GM23338 (cell line): ENCODE results near the gene CRISPLD2. TPM values are rescaled to one million over a fixed set of nuclear protein-coding genes. Genes with fewer than 3 reads are reported as not detected.

Source experiments
- ATAC-seq: fragments of 200-7000 bp; cut with Tn5 transposase; 3 replicates; pipeline ENCODE4 v1.9.1; 2020
- DNase-seq: peaks from one replicate; pipeline ENCODE4 v3.0.0-alpha.2; 2015; ENCODE audit warnings: low spot score
- H2AFZ ChIP-seq: fragments of 200-600 bp; sonication (generic); 2 replicates; pipeline ENCODE4 v1.8.0; 2016; ENCODE audit warnings: antibody characterized with exemption, mild to moderate bottlenecking, moderate library complexity
- H3F3A ChIP-seq: fragments of 200-600 bp; sonication (generic); replicated peaks from 2 replicates; pipeline ENCODE4 v1.8.0; 2017; ENCODE audit warnings: antibody characterized with exemption, mixed run types, low read depth
- H3K27ac ChIP-seq: fragments of 200-600 bp; sonication (generic); 2 replicates; pipeline ENCODE4 v1.6.1; 2016; ENCODE audit warnings: low read depth
- H3K27me3 ChIP-seq: fragments of 200-600 bp; sonication (generic); 2 replicates; pipeline ENCODE4 v1.8.0; 2016; ENCODE audit warnings: mild to moderate bottlenecking, mixed run types, moderate library complexity; ENCODE audit not compliant: insufficient read depth
- H3K36me3 ChIP-seq: fragments of 200-600 bp; sonication (generic); 2 replicates; pipeline ENCODE4 v1.8.0; 2016; ENCODE audit warnings: mild to moderate bottlenecking; ENCODE audit not compliant: insufficient read depth
- H3K4me1 ChIP-seq: fragments of 200-600 bp; sonication (generic); 2 replicates; pipeline ENCODE4 v1.8.0; 2016; ENCODE audit warnings: mild to moderate bottlenecking, moderate library complexity; ENCODE audit not compliant: insufficient read depth
- H3K4me2 ChIP-seq: fragments of 200-600 bp; sonication (generic); 2 replicates; pipeline ENCODE4 v1.7.1; 2017; ENCODE audit warnings: mixed run types
- H3K4me3 ChIP-seq: fragments of 200-600 bp; sonication (generic); 2 replicates; pipeline ENCODE4 v1.6.1; 2016; ENCODE audit warnings: mixed run types
- H3K79me2 ChIP-seq: fragments of 200-600 bp; sonication (generic); replicated peaks from 2 replicates; pipeline ENCODE4 v1.8.0; 2017; ENCODE audit warnings: mild to moderate bottlenecking; ENCODE audit not compliant: insufficient read depth
- H3K9me2 ChIP-seq: fragments of 200-600 bp; sonication (generic); 2 replicates; pipeline ENCODE4 v1.8.0; 2017; ENCODE audit not compliant: insufficient read depth
- H4K20me1 ChIP-seq: fragments of 200-600 bp; sonication (generic); replicated peaks from 2 replicates; pipeline ENCODE4 v1.8.0; 2017; ENCODE audit warnings: mild to moderate bottlenecking; ENCODE audit not compliant: insufficient read depth
- H3K27ac Mint-ChIP-seq: 2 replicates; pipeline ENCODE4 v1.8.0; 2020; ENCODE audit warnings: inconsistent platforms, mild to moderate bottlenecking, moderate library complexity, mixed read lengths
- H3K27me3 Mint-ChIP-seq: 3 replicates; pipeline ENCODE4 v1.8.0; 2022; ENCODE audit warnings: low read depth, mild to moderate bottlenecking, moderate library complexity, mixed read lengths, inconsistent platforms; ENCODE audit not compliant: insufficient read depth, poor library complexity
- H3K36me3 Mint-ChIP-seq: 3 replicates; pipeline ENCODE4 v1.8.0; 2021; ENCODE audit warnings: low read depth, mild to moderate bottlenecking, inconsistent platforms, moderate library complexity, mixed read lengths
- H3K4me1 Mint-ChIP-seq: 3 replicates; pipeline ENCODE4 v1.8.0; 2020; ENCODE audit warnings: mild to moderate bottlenecking, inconsistent platforms, mixed read lengths
- H3K4me3 Mint-ChIP-seq: 3 replicates; pipeline ENCODE4 v1.8.0; 2021; ENCODE audit warnings: moderate library complexity, mild to moderate bottlenecking, inconsistent platforms, mixed read lengths
- H3K9me3 Mint-ChIP-seq: 3 replicates; pipeline ENCODE4 v1.8.0; 2020; ENCODE audit warnings: moderate library complexity, mild to moderate bottlenecking, inconsistent platforms, mixed read lengths
- CTCF ChIP-seq, 2 experiments: fragments of 200-600 bp in 1 of 2; sonication (generic) in 1 of 2; conservative IDR thresholded peaks; 2 replicates each; pipeline versions ENCODE4 v1.5.1 to v1.6.1; 2016 to 2017; ENCODE audit warnings: antibody characterized with exemption in 2 of 2, low read depth in 2 of 2, mild to moderate bottlenecking in 2 of 2, moderate library complexity in 1 of 2
- ETS1 ChIP-seq: IDR thresholded peaks from 2 replicates; pipeline ENCODE4 v1.6.1; 2016; ENCODE audit warnings: antibody characterized with exemption
- EZH2 ChIP-seq: fragments of 200-600 bp; sonication (generic); IDR thresholded peaks from one replicate; pipeline ENCODE4 v1.8.0; 2017; ENCODE audit warnings: antibody characterized with exemption, mild to moderate bottlenecking, low read depth; ENCODE audit not compliant: unreplicated experiment
- JUNB ChIP-seq: IDR thresholded peaks from one replicate; pipeline ENCODE4 v1.6.1; 2016; ENCODE audit warnings: antibody characterized with exemption; ENCODE audit not compliant: unreplicated experiment
- NANOG ChIP-seq: IDR thresholded peaks from 2 replicates; pipeline ENCODE4 v1.6.1; 2016; ENCODE audit warnings: antibody characterized with exemption, borderline replicate concordance
- STAT1 ChIP-seq: IDR thresholded peaks from one replicate; pipeline ENCODE4 v1.6.1; 2016; ENCODE audit warnings: antibody characterized with exemption; ENCODE audit not compliant: unreplicated experiment
- polyA plus RNA-seq: library from polyadenylated mRNA; unstranded; fragments of >200 nt; fragmentation: Nextera tagmentation; extraction: Ambion mirVana; gene quantifications from 2 replicates; pipeline ENCODE4 v1.2.1, GENCODE V29; 2016
- total RNA-seq: library from RNA; depleted of rRNA; stranded (reverse); fragments of >200 nt; shearing (Covaris generic); gene quantifications from 2 replicates; pipeline ENCODE4 v1.2.3, GENCODE V29; 2014

The CRISPLD2 gene
- total and polyA plus RNA-seq, 2 experiments from 2014 or later: 2.6 to 8.3 TPM

GRCh38 chr16:84874004-84874435 lies 54.2 kb downstream of the CRISPLD2 start:
- H3K4me1 ChIP-seq: no peaks in the 10 kb centered on the region
- no peak overlapping the region for H3K27ac Mint-ChIP-seq
- DNase-seq (no peak), ATAC-seq (no peak)
- no peak for TF ChIP-seq STAT1
- no peak for TF ChIP-seq CTCF (conservative IDR thresholded peaks at IDR 0.05; ENCODE audit: low read depth in 2 of 2)
- TF ChIP-seq JUNB: no peak
- TF ChIP-seq EZH2: no peak
- no peak for TF ChIP-seq NANOG
- no peak overlapping the region for H3K4me3 Mint-ChIP-seq
- H3K27me3 Mint-ChIP-seq: peaks cover 6% of the 10 kb centered on the region
- no peaks in the 10 kb centered on the region for H3F3A ChIP-seq
- H2AFZ ChIP-seq: no peak overlapping the region
- H3K9me2 ChIP-seq: no peaks in the 10 kb centered on the region
- 0 out of 2 replicates have a peak, but pooled peaks cover 4% of the 10 kb centered on the region for H3K36me3 ChIP-seq
- H3K4me3 ChIP-seq: no peak overlapping the region
- H3K79me2 ChIP-seq: no peaks in the 10 kb centered on the region
- no peaks in the 10 kb centered on the region for H3K9me3 Mint-ChIP-seq
- no peak overlapping the region for H3K4me2 ChIP-seq
- no peaks in the 10 kb centered on the region for H3K27me3 ChIP-seq
- H3K36me3 Mint-ChIP-seq: peaks cover 5% of the 10 kb centered on the region; the same call in 2 of the 3 replicates
- no peak overlapping the region for H3K27ac ChIP-seq
- no peaks in the 10 kb centered on the region for H4K20me1 ChIP-seq
- peaks cover 5% of the 10 kb centered on the region; the same call in 2 of the 3 replicates for H3K4me1 Mint-ChIP-seq

- H3K4me2 ChIP-seq: no peak overlapping the region
Measured at GRCh38 chr16:84874553-84874952, 54.8 kb downstream of the CRISPLD2 start.

More at GRCh38 chr16:84874553-84874952, 54.8 kb downstream of the CRISPLD2 start:
- Histone ChIP-seq H3K4me1 (no peaks in the 10 kb centered on the region), H3K4me3 (no peak overlapping the region), H3F3A (no peaks in the 10 kb centered on the region), H4K20me1 (no peaks in the 10 kb centered on the region), H3K9me2 (no peaks in the 10 kb centered on the region), H3K36me3 (0 out of 2 replicates have a peak, but pooled peaks cover 4% of the 10 kb centered on the region), H3K27ac (no peak overlapping the region), H2AFZ (no peak overlapping the region), H3K27me3 (no peaks in the 10 kb centered on the region), H3K79me2 (no peaks in the 10 kb centered on the region)
- no peak overlapping the region for H3K4me3 Mint-ChIP-seq
- H3K9me3 Mint-ChIP-seq: no peaks in the 10 kb centered on the region
- H3K4me1 Mint-ChIP-seq: peaks cover 5% of the 10 kb centered on the region; the same call in 2 of the 3 replicates
- peaks cover 8% of the 10 kb centered on the region for H3K27me3 Mint-ChIP-seq
- H3K36me3 Mint-ChIP-seq: peaks cover 5% of the 10 kb centered on the region; the same call in 2 of the 3 replicates
- ATAC-seq (no peak), DNase-seq (no peak)
- no peak for TF ChIP-seq ETS1
- H3K27ac Mint-ChIP-seq: no peak overlapping the region
